K562 (cell line): ENCODE measurements around the gene ETNK1. TPM values are rescaled to one million over a fixed set of nuclear protein-coding genes. Genes with fewer than 3 reads are reported as not detected.

Source experiments
- BRF2 ChIP-seq: IDR thresholded peaks from 3 replicates; pipeline ENCODE4 v1.6.1; 2011; ENCODE audit warnings: borderline replicate concordance, mild to moderate bottlenecking; ENCODE audit not compliant: insufficient read length, insufficient read depth
- FUS ChIP-seq: fragments of 200-400 bp; formaldehyde crosslinking; optimal IDR thresholded peaks from 2 replicates; pipeline ENCODE3; 2017; ENCODE audit warnings: low read depth, low read length
- HNRNPK ChIP-seq: fragments of 200-400 bp; formaldehyde crosslinking; IDR thresholded peaks from one replicate; pipeline ENCODE4 v1.6.1; 2018; ENCODE audit warnings: mild to moderate bottlenecking, low read depth, low read length; ENCODE audit not compliant: poor library complexity, severe bottlenecking
- KLF13 ChIP-seq: fragments of 450-650 bp; IDR thresholded peaks from 2 replicates; pipeline ENCODE4 v1.6.1; 2016; ENCODE audit warnings: missing genetic modification characterization, low read depth, mild to moderate bottlenecking, missing compliant biosample characterization, moderate library complexity, borderline replicate concordance
- NFE2 ChIP-seq: IDR thresholded peaks from 2 replicates; pipeline ENCODE4 v1.6.1; 2014; ENCODE audit warnings: antibody characterized with exemption, low read depth
- PTRF ChIP-seq: fragments of 450-650 bp; IDR thresholded peaks from 2 replicates; pipeline ENCODE4 v1.6.1; 2016; ENCODE audit warnings: mild to moderate bottlenecking, missing genetic modification characterization, missing compliant biosample characterization
- SMC3 ChIP-seq: conservative IDR thresholded peaks from 2 replicates; pipeline ENCODE4 v1.6.1; 2011; ENCODE audit warnings: low read depth, low read length, improper control_type of control experiment; ENCODE audit not compliant: insufficient read depth
- XRCC4 ChIP-seq: IDR thresholded peaks from one replicate; pipeline ENCODE4 v1.6.1; 2011; ENCODE audit not compliant: insufficient read depth, insufficient read length; ENCODE audit errors: extremely low read depth
- ZBTB40 ChIP-seq, 2 experiments: fragments of 450-650 bp in 1 of 2; sonication (generic) in 1 of 2; formaldehyde crosslinking in 1 of 2; IDR thresholded peaks; 2 replicates each; pipeline versions ENCODE4 v1.7.1 to v1.9.0; 2016 to 2022; ENCODE audit warnings: inconsistent platforms in 1 of 2, mild to moderate bottlenecking in 1 of 2, missing genetic modification reagents in 1 of 2
- ZNF253 ChIP-seq: fragments of 250-450 bp; sonication (Bioruptor Pico); conservative IDR thresholded peaks from 2 replicates; pipeline ENCODE4 v1.6.1; 2021; ENCODE audit warnings: mild to moderate bottlenecking
- ZNF449 ChIP-seq: fragments of 250-450 bp; sonication (Bioruptor Pico); IDR thresholded peaks from 2 replicates; pipeline ENCODE4 v1.8.0; 2022; ENCODE audit warnings: moderate library complexity, mild to moderate bottlenecking, inconsistent platforms
- ZNF77 ChIP-seq: fragments of 250-450 bp; sonication (Bioruptor Pico); IDR thresholded peaks from 2 replicates; pipeline ENCODE4 v1.5.0; 2020
- polyA plus RNA-seq, 8 experiments: library from polyadenylated mRNA; depleted of rRNA in 4 of 8; stranded (reverse) in 5 of 8; unstranded in 3 of 8; fragments of >200 nt; fragmentation: Nextera tagmentation in 2 of 8; fragmentation: Illumina TruSeq in 1 of 8; extraction: Ambion mirVana in 2 of 8; extraction: Trizol in 1 of 8; gene quantifications; 2 replicates each; pipeline versions ENCODE4 v1.2.1 to v1.2.3, GENCODE V29; 2011 to 2014; ENCODE audit warnings: inconsistent platforms in 1 of 8, missing spikeins in 1 of 8
- total RNA-seq, 7 experiments: library from RNA; depleted of rRNA in 6 of 7; stranded (reverse); fragments of >200 nt in 6 of 7; fragmentation: Illumina TruSeq in 2 of 7; extraction: Trizol in 2 of 7; gene quantifications; 2 replicates each; pipeline versions ENCODE4 v1.2.1 to v1.2.3, GENCODE V29; 2011 to 2021; ENCODE audit warnings: low replicate concordance in 1 of 7

The ETNK1 gene
- total and polyA plus RNA-seq, 9 of the 15 experiments (the other 6 are each of a cell fraction or from before 2014, with no cell fraction given) = 10.0 to 70.5 (median 36.0) TPM

- no peak for TF ChIP-seq XRCC4
- no peak for TF ChIP-seq PTRF (tag)
- TF ChIP-seq HNRNPK = no peak
- no peak for TF ChIP-seq SMC3
- no peak for TF ChIP-seq ZBTB40 (IDR thresholded peaks at IDR 0.05)
- no peak for TF ChIP-seq ZBTB40 (CRISPR knock-in tag; IDR thresholded peaks at IDR 0.05)
- TF ChIP-seq BRF2 = no peak
- no peak for TF ChIP-seq ZNF77
- TF ChIP-seq KLF13 (tag) = no peak
- no peak for TF ChIP-seq ZNF449
- no peak for TF ChIP-seq NFE2
- TF ChIP-seq ZNF253 (CRISPR knock-in tag) = no peak
- TF ChIP-seq FUS = no peak
Measured at GRCh38 chr12:22624870-22625761, at the start of gene ETNK1 (continued).
